GM12864 (cell line): ENCODE data around the gene ANKS1A.

ENCODE experiments used
- DNase-seq: peaks from one replicate; pipeline ENCODE4 v3.0.0-alpha.2; 2011; ENCODE audit warnings: low read depth
- H3K4me3 ChIP-seq: 2 replicates; pipeline ENCODE4 v1.5.1; 2011; ENCODE audit warnings: mild to moderate bottlenecking, low read depth, low read length, control low read depth
- TF ChIP-seq, protein P1 (sequence below): IDR thresholded peaks from 2 replicates; pipeline ENCODE4 v1.5.1; 2011; ENCODE audit warnings: low read depth, mild to moderate bottlenecking, moderate library complexity, low read length, control low read depth, inconsistent platforms; ENCODE audit errors: missing control alignments

ANKS1A gene

DNA sequence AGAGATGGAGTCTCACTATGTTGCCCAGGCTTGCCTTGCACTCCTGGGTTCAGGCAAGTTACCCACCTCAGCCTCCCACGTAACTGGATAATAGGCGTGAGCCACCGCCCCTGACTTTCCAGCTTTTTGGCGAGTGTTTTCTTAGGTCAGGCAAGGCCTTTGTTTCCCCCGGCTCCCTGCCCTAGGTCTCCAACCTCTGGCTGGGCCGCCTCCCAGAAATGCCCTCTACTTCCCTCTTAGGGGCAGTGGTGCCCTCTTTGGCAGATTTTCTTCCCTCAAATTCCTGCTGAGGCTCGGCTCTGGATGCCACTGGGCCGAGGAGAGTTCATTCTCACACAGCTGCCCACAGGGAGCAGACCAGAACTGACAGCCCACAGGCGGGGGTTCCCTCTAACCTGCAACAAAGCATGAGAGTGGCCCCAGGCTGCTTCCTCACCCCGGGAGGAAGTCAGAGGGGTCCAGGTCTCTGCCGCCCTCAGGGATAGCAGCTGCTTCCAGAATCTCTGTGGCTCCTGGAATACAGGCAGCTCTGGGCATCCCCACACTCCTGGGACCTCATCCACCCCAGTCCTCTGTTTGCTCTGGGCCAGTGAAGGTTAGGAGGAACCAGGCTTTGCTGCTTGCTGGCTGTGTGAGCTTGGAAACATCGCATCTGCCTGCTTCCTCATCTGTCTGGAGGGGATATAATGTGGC is 195.6 kb downstream of the ANKS1A start:
- no peak overlapping the region for H3K4me3 ChIP-seq
- DNase-seq, result no peak
- TF ChIP-seq, protein P1, sequence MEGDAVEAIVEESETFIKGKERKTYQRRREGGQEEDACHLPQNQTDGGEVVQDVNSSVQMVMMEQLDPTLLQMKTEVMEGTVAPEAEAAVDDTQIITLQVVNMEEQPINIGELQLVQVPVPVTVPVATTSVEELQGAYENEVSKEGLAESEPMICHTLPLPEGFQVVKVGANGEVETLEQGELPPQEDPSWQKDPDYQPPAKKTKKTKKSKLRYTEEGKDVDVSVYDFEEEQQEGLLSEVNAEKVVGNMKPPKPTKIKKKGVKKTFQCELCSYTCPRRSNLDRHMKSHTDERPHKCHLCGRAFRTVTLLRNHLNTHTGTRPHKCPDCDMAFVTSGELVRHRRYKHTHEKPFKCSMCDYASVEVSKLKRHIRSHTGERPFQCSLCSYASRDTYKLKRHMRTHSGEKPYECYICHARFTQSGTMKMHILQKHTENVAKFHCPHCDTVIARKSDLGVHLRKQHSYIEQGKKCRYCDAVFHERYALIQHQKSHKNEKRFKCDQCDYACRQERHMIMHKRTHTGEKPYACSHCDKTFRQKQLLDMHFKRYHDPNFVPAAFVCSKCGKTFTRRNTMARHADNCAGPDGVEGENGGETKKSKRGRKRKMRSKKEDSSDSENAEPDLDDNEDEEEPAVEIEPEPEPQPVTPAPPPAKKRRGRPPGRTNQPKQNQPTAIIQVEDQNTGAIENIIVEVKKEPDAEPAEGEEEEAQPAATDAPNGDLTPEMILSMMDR, result no peak

DNA sequence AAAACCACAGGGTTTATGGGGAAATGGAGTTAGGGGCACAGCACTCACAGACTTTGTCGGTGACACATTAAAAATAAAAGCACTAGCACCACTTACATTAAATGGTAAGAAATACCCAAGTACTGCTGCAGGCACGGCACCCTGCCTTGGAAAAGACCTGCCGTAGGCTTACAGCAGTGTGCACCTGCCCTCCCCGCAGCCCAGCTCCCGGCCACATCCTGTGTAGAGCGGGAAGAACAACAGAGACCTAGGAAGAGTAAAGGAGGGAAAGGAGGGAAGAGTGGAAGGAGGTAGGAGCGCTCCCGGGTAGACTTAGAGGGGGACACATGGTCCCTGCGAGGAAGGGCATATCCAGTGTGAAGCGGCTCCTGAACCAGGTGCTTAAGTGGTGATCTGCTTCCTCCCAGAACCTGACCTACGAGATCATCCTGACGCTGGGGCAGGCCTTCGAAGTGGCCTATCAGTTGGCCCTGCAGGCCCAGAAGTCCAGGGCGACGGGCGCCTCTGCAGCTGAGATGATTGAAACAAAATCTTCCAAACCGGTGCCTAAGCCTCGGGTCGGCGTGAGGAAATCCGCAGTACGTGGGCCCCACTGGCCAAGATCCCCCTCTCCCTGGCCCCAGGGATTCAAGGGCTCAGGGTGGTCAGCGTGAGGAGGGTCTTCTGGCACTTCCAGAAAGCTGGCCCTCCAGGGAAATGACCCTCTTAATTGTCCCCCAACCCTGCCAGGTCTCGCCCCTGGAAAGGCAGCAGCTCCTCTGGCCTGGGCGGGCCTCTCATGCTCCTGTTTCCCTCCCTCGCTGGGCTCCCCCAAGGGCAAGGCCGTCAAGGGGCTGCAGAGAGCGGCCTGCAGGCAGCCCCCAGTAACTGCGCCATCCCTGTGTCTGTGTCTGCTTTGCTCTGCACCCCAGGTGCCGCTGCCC is 196.6 kb downstream of the ANKS1A start:
- DNase-seq, result no peak
- TF ChIP-seq, protein P1, result no peak

DNA sequence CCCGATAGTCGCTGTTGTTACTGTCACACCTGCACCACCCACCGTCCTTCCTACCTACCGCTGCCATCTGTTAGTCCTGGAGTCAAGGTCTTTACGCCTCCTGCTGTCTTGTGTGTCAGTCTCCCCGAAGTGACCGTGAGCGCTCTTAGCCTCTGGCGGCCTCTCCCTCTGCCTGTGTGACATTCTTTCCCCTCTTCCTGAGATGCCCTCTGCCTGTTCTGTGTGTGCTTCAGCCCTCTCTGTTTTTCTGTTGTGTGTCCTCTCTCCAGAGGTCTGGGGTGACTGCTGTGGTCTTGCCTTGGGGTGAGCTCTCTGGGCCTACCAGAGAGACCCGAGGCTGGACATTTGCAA is 197.2 kb downstream of the ANKS1A start:
- no peak overlapping the region for H3K4me3 ChIP-seq
- TF ChIP-seq, protein P1, result no peak
- no peak for DNase-seq

More for the DNA sequence above, 196.6 kb downstream of the ANKS1A start:
- no peak overlapping the region for H3K4me3 ChIP-seq

DNA sequence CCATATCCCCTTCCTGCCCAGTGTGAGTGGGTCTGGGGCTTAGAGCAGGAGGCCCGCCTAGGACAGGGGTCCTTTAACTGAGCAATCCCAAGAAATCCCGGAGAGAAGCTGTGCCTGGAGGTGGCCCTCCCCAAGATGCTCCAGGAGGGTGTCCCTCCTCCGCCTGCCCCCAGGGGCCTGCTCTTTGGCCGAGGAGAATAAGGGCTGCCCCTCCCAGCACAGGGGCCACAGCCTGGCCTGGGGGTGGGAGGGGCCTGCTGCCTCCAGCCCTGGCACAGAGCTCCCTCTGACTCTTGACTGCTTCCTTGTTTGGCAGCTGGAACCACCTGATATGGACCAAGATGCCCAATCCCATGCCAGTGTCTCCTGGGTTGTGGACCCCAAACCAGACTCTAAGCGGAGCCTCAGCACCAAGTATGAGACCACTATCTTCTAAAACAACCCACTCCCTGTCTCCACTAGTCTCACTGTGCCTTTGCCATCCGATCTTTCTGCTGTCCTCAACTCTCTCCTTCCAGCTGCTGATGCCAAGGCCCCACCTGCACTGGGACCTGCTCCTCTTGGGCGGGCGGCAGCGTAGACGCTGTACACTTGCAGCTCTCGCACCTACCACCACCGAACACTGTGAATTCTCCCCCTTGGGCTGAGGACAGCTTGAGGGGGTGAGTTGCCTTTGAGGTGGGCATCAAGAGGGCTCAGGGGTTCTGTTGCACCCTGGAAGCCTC is 197.7 kb downstream of the ANKS1A start:
- TF ChIP-seq, protein P1, result no peak
- no peak overlapping the region for H3K4me3 ChIP-seq
- DNase-seq, result no peak

DNA sequence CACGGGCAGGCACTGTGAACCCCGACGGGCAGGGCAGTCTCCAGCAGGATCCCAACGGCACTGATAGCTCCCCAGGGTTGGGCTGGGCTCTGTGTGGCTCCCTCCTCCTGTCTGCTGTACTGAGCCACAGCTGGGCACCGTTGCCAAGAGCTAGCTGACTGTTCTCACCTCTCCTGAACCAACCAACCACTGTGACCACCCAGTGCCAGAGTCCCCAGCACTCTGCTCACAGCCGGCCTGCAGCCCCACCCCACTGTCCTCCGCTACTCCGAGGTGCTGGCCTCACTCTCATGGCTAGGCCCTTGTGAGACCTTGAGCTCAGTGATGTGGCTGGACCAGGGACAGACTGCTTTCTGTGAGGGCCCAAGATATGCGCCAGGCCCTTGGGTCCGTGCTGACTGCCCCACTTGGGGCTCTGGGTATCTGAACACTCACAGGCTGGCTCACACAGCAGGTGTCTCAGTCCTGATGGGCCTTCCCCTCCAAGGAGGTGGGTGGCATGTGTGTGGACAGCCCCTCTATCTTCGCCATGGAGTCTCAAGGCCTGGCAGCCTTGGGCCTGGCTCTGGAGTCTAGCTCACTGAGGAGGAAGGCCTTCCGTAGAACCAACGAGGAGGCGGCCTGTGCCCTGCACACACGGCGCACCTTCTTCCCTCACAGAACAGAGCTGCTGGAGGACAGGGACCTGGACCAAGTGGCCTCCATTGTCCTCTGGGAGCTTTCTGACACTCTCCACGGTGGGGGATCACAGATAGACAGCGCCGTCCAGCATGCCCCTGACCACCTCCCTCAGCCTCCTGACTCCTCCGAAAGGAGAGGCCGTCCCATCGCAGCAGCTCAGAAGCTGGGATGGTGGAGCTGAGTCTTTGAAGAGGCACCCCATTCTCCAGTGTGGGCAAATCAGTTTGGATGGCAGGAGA is 198.6 kb downstream of the ANKS1A start:
- no peak for DNase-seq
- TF ChIP-seq, protein P1, result no peak
- no peak overlapping the region for H3K4me3 ChIP-seq
